ENCODE data around the gene NDUFS6. TPM values are rescaled to one million over a fixed set of nuclear protein-coding genes. Genes with fewer than 3 reads are reported as not detected.

The NDUFS6 gene
- total RNA-seq, 4 donors from 2014 or later = 28.2 to 62.0 (median 40.3) TPM

DNA sequence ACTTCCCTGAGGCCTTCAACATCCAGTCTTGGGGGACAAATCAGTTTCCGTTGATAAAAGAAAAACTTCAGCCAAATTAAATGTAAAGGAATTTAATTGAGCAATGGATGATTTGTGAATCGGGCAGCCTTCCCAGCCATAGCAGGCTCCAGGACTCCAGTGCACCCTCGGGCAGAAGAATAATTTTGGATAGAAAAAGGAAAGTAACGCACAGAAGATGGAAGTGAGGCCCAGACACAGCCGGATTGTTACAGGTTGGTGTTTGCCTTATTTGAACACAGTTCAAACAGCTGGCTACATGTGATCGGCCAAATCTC is 20.6 kb upstream of the NDUFS6 start:
- H3K4me3 ChIP-seq = no peak overlapping the region
- H3K27me3 ChIP-seq = no peaks in the 10 kb centered on the region
- 77 to 82% methylated on average over 6 of the region's 6 CpGs for WGBS, 2 donors
- H3K27ac ChIP-seq = no peak overlapping the region
- no peaks in the 10 kb centered on the region for H3K4me1 ChIP-seq
- H3K36me3 ChIP-seq = no peaks in the 10 kb centered on the region
- TF ChIP-seq, protein P1, sequence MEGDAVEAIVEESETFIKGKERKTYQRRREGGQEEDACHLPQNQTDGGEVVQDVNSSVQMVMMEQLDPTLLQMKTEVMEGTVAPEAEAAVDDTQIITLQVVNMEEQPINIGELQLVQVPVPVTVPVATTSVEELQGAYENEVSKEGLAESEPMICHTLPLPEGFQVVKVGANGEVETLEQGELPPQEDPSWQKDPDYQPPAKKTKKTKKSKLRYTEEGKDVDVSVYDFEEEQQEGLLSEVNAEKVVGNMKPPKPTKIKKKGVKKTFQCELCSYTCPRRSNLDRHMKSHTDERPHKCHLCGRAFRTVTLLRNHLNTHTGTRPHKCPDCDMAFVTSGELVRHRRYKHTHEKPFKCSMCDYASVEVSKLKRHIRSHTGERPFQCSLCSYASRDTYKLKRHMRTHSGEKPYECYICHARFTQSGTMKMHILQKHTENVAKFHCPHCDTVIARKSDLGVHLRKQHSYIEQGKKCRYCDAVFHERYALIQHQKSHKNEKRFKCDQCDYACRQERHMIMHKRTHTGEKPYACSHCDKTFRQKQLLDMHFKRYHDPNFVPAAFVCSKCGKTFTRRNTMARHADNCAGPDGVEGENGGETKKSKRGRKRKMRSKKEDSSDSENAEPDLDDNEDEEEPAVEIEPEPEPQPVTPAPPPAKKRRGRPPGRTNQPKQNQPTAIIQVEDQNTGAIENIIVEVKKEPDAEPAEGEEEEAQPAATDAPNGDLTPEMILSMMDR (IDR thresholded peaks at IDR 0.05) = no peak
- TF ChIP-seq POLR2A (IDR thresholded peaks at IDR 0.05) (no peak), EP300 (IDR thresholded peaks at IDR 0.05) (no peak)
- DNase-seq (ENCODE audit: low spot score in 2 of 2) = no peak
- H3K9me3 ChIP-seq = no peaks in the 10 kb centered on the region

DNA sequence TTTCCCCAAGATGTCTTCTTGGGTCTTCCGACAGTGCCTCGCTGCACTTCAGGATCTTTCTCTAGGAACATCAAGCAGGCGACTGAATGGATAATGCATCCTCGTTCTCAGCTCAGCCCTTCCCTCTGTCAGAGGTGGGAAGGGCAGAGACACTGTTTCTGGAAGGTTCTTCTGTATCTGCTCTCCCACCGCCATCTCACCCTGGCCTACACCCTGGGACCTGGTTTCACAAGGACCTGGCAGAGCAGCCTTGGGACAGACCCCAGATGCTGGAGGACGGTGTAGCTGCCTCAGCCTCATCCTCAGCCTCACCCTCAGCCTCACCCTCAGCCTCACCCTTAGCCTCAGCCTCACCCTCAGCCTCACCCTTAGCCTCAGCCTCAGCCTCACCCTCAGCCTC is 20.1 kb upstream of the NDUFS6 start:
- 79 to 84% methylated on average over 6 of the region's 6 CpGs for WGBS, 2 donors
- Histone ChIP-seq H3K4me1 (no peaks in the 10 kb centered on the region), H3K36me3 (no peaks in the 10 kb centered on the region), H3K4me3 (no peak overlapping the region), H3K27ac (no peak overlapping the region), H3K9me3 (no peaks in the 10 kb centered on the region), H3K27me3 (no peaks in the 10 kb centered on the region)
- TF ChIP-seq, protein P1 (IDR thresholded peaks at IDR 0.05) = no peak
- no peak for TF ChIP-seq EP300 (IDR thresholded peaks at IDR 0.05)
- no peak for TF ChIP-seq POLR2A (IDR thresholded peaks at IDR 0.05)
- DNase-seq (ENCODE audit: low spot score in 2 of 2) = no peak

DNA sequence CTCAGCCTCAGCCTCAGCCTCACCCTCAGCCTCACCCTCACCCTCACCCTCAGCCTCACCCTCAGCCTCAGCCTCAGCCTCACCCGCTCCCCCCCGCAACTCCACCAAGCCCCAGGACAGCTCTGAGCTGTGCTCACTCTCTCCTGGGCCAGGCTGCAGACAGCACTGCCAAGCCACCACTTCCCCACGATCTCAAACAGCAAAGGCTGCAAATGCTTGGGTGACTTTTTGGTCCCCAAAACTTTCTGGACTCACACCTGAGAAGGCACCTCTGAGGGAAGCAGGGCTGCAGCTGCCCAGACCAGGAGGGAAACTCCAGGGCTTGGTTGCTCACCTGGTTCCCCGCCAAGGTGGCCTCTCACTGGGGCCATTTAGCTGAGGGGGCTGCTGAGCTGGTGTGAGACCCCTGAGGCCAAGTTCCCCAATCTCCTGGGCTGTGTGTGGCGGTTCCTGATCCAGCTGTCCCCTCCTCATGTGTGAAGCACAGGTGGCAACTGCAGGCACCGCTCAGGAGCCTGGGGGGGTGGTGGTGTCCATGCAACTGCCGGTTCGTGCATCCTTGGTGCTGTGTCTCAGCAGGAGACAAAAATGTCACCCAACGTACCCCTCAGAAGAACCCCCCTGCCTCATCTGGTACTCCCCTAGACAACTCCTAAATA is 19.4 kb upstream of the NDUFS6 start:
- H3K9me3 ChIP-seq = no peaks in the 10 kb centered on the region
- TF ChIP-seq, protein P1 (IDR thresholded peaks at IDR 0.05) = no peak
- TF ChIP-seq EP300 (IDR thresholded peaks at IDR 0.05) = no peak
- no peak for TF ChIP-seq POLR2A (IDR thresholded peaks at IDR 0.05)
- H3K36me3 ChIP-seq = no peaks in the 10 kb centered on the region
- H3K27me3 ChIP-seq = no peaks in the 10 kb centered on the region
- 72 to 85% methylated on average over 7 to 9 of the region's 9 CpGs for WGBS, 2 donors
- H3K27ac ChIP-seq = no peak overlapping the region
- no peak for DNase-seq (ENCODE audit: low spot score in 2 of 2)
- H3K4me3 ChIP-seq = no peak overlapping the region
- no peaks in the 10 kb centered on the region for H3K4me1 ChIP-seq

GRCh38 chr5:1782385-1783215 is 18.6 kb upstream of the NDUFS6 start:
- H3K36me3 ChIP-seq = no peaks in the 10 kb centered on the region
- H3K27me3 ChIP-seq = no peaks in the 10 kb centered on the region
- 58 to 68% methylated on average over 14 of the region's 14 CpGs for WGBS, 2 donors
- TF ChIP-seq, protein P1 (IDR thresholded peaks at IDR 0.05) = no peak
- no peak for TF ChIP-seq POLR2A (IDR thresholded peaks at IDR 0.05)
- no peak for TF ChIP-seq EP300 (IDR thresholded peaks at IDR 0.05)
- no peak overlapping the region for H3K27ac ChIP-seq
- no peak for DNase-seq (ENCODE audit: low spot score in 2 of 2)
- no peaks in the 10 kb centered on the region for H3K4me1 ChIP-seq
- no peaks in the 10 kb centered on the region for H3K9me3 ChIP-seq
- H3K4me3 ChIP-seq = no peak overlapping the region

GRCh38 chr5:1783216-1783554 is 18.0 kb upstream of the NDUFS6 start:
- Histone ChIP-seq H3K9me3 (no peaks in the 10 kb centered on the region), H3K4me1 (no peaks in the 10 kb centered on the region), H3K36me3 (no peaks in the 10 kb centered on the region), H3K27ac (no peak overlapping the region), H3K4me3 (no peak overlapping the region), H3K27me3 (no peaks in the 10 kb centered on the region)
- DNase-seq (ENCODE audit: low spot score in 2 of 2) = no peak
- 68 to 73% methylated on average over 9 to 11 of the region's 11 CpGs for WGBS, 2 donors
- TF ChIP-seq, protein P1 (IDR thresholded peaks at IDR 0.05) = no peak
- no peak for TF ChIP-seq POLR2A (IDR thresholded peaks at IDR 0.05)
- no peak for TF ChIP-seq EP300 (IDR thresholded peaks at IDR 0.05)
